ENCODE results near the gene SYT17.

Gene SYT17

GRCh38 chr16:19138601-19139000 is 29.4 kb upstream of the SYT17 start:
- peak; percentile 29 for DNase-seq (ENCODE audit: low spot score)
- FAIRE-seq: no peak

GRCh38 chr16:19139436-19140091 is 28.5 kb upstream of the SYT17 start:
- no peak for DNase-seq (ENCODE audit: low spot score)
- no peak for FAIRE-seq

DNA sequence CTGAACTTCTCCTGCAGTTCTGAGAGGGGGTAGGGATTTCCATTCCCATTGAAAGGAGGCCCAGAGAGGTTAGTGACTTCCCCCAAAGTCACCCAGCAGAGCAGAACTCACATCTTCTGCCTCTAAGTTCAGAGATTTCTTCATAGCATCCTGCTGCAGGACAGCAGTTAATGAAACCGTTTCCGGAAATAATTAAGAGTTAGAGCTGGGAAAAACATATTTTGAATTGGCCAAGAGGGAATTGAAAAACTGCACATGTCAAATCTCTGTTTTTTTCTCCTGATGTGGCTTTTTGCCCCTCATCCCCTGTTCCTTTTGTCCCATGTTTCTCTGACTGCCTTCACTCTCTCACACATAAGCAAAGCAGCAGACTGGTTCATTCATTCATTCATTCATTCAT is 27.6 kb upstream of the SYT17 start:
- FAIRE-seq (no peak), DNase-seq (ENCODE audit: low spot score) (no peak)

DNA sequence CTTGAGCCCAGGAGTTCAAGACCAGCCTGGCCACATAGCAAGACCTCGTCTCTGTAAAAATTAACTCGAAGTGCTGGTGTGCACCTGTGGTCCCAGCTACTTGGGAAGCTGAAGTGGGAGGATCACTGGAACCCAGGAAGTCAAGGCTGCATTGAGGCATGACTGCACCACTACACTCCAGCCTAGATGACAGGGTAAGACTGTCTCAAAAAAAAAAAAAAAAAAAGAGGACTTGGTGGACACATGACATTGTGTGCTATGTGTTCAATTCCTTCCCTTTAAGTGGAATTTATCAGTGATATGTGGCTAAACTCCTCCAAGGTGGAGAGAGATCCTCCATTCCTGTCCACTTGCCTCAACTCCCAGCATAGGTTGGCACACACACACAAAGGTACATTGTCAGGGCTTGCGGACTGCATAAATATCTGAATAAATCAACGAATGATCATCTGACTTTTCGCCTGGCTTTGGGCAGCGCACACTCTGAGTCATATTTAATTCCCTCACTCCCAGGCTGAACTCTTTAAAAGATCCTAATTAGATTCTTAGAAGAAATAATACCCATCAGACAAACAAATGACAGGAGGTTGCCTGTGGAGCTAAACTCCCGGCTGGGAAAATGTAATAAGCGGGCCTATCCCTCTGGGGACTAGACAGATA is 25.0 kb upstream of the SYT17 start:
- DNase-seq (ENCODE audit: low spot score) (no peak), FAIRE-seq (no peak)

GRCh38 chr16:19143599-19143956 is 24.5 kb upstream of the SYT17 start:
- no peak for DNase-seq (ENCODE audit: low spot score)
- FAIRE-seq: no peak

DNA sequence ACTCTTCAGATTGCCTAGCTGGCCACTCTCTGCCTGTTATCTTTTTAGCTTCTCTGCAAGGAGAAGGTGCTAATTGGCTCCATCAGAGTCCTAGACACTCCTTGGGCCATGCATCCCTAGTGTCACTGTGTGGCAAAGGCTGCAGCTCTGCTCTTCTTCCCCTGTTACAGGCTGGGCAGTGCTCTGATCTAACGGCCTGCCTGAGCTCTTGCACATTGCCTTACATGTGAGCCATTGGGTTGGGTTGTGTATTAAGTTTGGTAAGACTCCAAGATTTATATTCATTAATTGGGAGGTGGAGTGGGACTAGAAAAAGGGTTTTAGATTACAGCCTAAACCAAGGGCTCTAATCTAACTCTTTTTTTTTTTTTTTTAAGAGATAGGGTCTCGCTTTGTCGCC is 23.0 kb upstream of the SYT17 start:
- FAIRE-seq (no peak), DNase-seq (ENCODE audit: low spot score) (no peak)

GRCh38 chr16:19147126-19147525 is 20.9 kb upstream of the SYT17 start:
- FAIRE-seq (no peak), DNase-seq (ENCODE audit: low spot score) (no peak)

DNA sequence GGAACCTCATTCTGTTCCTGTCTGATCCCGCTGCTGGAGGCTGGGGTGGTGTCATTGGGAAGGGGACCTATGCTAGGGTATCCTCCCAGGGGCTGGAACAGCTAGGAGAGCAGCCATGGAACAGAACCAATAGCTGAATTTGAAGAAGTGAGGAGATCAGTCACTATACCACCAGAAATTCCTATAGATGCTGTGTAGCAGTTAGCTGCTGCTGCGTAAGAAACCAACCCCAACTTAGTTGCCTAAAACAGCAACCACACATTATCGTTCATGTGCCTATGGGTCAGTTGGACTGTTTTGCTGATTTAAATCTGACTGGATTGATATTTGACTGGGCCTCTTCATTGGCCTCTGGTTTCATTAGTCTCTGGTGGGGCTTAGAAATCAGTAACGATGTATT is 20.4 kb upstream of the SYT17 start:
- FAIRE-seq (no peak), DNase-seq (ENCODE audit: low spot score) (no peak)

DNA sequence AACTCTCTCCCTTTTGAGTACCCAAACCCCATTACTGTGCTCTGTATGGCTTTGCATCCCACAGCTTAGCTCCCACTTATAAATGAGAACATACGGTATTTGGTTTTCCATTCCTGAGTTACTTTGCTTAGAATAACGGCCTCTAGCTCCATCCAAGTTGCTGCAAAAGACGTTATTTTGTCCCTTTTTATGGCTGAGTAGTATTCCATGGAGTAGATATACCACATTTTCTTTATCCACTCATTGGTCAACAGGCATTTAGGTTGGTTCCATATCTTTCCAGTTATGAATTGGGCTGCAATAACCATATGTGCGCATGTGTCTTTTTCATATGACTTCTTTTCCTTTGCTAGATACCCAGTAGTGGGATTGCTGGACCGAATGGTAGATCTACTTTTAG is 19.9 kb upstream of the SYT17 start:
- FAIRE-seq: no peak
- DNase-seq (ENCODE audit: low spot score): no peak

GRCh38 chr16:19151310-19151709 is 16.7 kb upstream of the SYT17 start:
- FAIRE-seq (no peak), DNase-seq (ENCODE audit: low spot score) (no peak)

DNA sequence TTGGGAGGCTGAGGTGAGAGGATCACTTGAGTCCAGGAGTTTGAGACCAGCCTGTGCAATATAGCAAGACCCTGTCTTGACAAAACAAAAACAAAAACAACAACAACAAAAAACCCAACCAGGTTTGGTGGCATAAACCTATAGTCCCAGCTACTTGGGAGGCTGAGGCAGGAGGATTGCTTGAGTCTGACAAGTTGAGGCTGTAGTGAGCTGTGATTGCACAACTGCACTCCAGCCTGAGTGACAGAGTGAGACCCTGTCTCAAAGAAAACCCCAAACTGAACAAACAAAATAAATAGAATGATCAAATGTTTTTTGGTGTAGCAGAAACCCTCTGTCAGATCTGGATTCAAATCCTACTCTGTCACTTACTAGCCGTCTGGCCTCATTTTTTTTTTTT is 16.0 kb upstream of the SYT17 start:
- DNase-seq (ENCODE audit: low spot score) (no peak), FAIRE-seq (no peak)

DNA sequence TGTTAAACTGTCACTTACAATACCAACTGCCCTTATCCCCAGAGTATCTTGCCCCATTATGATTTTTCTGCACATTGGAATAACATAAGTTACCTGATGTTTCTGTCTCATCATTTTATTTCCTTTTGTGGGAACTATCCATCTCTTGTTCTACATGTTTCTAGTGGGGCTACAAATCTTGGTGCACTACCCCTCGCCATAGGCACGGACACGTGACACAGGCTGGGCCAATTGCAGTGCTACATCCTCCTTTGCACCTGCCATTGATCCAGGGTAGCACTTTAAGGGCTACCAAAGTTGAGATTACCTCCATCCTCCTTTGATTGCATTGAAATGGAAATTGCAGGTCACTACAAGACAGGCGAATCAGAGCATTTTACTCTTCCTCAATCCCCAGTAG is 14.2 kb upstream of the SYT17 start:
- DNase-seq (ENCODE audit: low spot score) (peak; percentile 58), FAIRE-seq (peak; percentile 63)

GRCh38 chr16:19162085-19162484 is 6.0 kb upstream of the SYT17 start:
- FAIRE-seq: no peak
- no peak for DNase-seq (ENCODE audit: low spot score)

GRCh38 chr16:19163215-19163614 is 4.8 kb upstream of the SYT17 start:
- DNase-seq (ENCODE audit: low spot score): no peak
- FAIRE-seq: no peak

DNA sequence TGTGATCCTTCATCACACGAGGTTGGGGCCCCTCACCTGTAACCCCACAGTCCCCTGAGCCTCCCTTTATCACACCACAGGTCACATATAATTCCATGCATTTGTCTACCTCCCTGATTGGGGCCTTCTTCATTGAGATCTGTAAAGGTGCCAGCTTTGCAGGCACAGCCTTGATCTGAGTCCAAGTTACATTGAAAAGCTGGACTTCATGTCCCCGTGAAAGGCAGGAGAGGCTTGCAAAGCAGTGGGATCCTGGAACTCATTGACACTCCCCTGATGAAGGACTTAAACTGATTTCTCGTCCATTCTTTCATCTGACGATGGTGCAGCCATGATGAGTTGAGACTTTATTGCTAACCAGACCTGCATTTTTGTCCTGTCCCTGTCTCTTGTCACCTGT is 3.8 kb upstream of the SYT17 start:
- FAIRE-seq (no peak), DNase-seq (ENCODE audit: low spot score) (no peak)

DNA sequence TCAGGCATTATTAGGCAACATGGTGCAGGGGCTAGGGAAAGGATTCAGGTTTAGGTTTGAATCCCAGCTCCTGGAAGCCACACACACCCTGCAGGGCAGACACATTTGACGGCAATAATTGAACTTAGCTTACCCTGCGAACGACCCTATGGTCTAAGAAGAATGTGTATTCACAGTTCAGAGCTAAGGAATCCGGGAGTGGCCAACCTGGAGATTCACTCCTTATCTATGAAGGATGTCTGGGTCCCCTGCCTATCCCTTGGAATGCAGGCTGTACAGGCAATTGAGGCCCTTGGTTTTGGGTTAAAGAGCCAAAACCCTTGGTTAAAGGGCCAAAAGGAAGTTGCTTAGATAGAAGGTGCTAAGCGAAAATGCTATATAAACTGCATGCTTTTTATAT is 2.9 kb upstream of the SYT17 start:
- DNase-seq (ENCODE audit: low spot score) (no peak), FAIRE-seq (no peak)

DNA sequence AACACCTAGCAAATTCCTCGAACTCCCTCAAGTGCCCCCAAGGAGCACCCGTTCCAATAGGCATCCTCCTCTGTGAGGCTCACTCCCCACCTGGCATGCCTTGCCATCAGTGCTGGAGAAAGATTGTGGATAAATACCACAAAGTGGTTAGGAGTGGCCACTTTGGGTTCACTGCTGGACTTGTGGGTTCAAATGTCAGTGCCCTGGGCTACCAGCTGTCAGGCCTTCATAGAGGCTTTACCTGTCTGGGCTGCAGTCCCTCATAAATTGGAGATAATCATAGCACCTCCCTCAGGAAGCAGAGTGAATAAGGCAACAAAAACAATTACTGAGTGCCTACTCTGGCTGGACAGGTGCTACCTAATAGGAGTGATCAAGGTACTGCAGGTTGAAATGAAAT is 1.5 kb upstream of the SYT17 start:
- FAIRE-seq: no peak
- DNase-seq (ENCODE audit: low spot score): no peak

DNA sequence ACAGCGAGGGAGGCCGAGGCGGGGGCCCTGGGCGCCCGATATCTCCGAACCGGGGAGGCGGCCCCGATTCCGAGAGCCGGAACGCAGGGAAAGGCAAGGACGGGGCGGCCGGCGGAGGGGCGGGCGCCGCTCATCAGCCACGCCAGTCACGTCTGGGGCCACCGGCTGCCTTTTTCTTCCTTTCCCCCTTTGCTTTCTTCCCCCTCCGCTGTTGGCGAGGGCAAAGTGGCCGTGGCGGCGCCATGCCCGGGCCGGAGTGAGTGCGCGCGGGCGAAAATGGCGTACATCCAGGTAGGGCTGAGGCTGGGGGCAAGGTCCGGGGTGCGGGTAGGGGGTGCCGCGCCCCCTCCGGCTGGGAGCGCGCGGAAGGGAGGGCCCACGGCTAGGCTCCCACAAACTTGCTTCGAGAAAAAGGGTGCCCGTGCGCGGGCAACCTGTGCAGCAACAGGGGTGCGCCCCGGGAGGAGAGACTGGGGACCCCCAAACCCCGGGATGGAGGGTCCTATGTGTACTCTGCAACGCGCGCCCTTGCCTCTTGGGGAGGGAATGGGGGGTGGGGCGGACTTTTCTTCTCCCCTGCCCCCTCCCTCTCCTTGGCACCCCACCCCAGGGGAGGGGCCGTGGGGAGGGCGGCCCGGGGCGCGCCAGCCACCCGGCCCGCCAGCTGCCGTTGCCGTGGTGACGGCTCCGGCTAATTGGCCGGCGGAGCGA is 486 bp downstream of the SYT17 start:
- no peak for FAIRE-seq
- DNase-seq (ENCODE audit: low spot score): peak; percentile 63

- FAIRE-seq: no peak
- no peak for DNase-seq (ENCODE audit: low spot score)
Measured at GRCh38 chr16:19169082-19169639, 1.1 kb downstream of the SYT17 start.

GRCh38 chr16:19170043-19170655 is 2.1 kb downstream of the SYT17 start:
- FAIRE-seq: no peak
- no peak for DNase-seq (ENCODE audit: low spot score)

GRCh38 chr16:19172098-19172780 is 4.2 kb downstream of the SYT17 start:
- FAIRE-seq (no peak), DNase-seq (ENCODE audit: low spot score) (no peak)

DNA sequence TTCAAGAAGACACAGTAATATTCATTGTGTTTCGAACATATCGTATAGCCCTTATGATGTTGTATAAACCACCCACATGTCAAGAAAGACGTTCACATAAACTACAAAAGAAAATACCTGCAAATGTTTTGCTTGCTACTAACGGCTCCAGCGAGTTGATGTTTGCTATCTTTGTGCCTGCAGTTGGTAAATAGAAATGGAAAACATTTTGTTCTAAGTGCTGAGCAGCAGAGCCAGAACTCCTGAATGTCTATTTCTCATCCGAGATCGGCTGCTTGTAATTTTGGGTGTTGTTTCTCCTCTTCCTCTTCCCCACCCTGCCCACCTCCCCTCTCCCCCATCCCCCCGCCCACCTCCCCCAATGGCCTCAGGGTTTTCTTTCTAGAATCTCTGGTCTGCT is 5.0 kb downstream of the SYT17 start:
- FAIRE-seq (no peak), DNase-seq (ENCODE audit: low spot score) (no peak)

Measured in urothelium cell line (cell line).